GM19328 (cell line): Measurements from ENCODE around the gene CA12.

Source experiments
- ATAC-seq: cut with Tn5 transposase; IDR thresholded peaks from one replicate; pipeline ENCODE4 v1.9.1; 2021; ENCODE audit warnings: mild to moderate bottlenecking, moderate library complexity; ENCODE audit not compliant: unreplicated experiment

CA12 gene

GRCh38 chr15:63277038-63277892 is 104.4 kb downstream of the CA12 start, which contains the start of gene APH1B:
APH1B (plus strand) TSS chr15:63277605; CDS start chr15:63277624, 19 bp downstream.
- ATAC-seq: peak; percentile 79

GRCh38 chr15:63276342-63277037 is 105.2 kb downstream of the CA12 start:
- ATAC-seq: no peak

- no peak for ATAC-seq
Measured at GRCh38 chr15:63274427-63274826, 107.2 kb downstream of the CA12 start.
